Fibroblast of lung (primary cell): ENCODE data around the gene PNPT1. TPM values are rescaled to one million over a fixed set of nuclear protein-coding genes. Genes with fewer than 3 reads are reported as not detected.
"Not testable (repeated sequence)": the region's sequence is repeated elsewhere in the genome, so short reads cannot be mapped to it uniquely, and the experiment has no call there.

Experiments used
- DNase-seq, 2 donors: peaks; one replicate each; pipeline versions ENCODE4 v3.0.0 to v3.0.0-alpha.2; 2010; ENCODE audit warnings: low read depth in 2 of 2
- H2AFZ ChIP-seq: 2 replicates; pipeline ENCODE4 v1.5.1; 2012; ENCODE audit warnings: low read length, control low read depth, inconsistent platforms
- H3K27ac ChIP-seq: 2 replicates; pipeline ENCODE4 v1.5.1; 2011; ENCODE audit warnings: low read length, control low read depth; ENCODE audit not compliant: insufficient read depth
- H3K27me3 ChIP-seq: 2 replicates; pipeline ENCODE4 v1.5.1; 2011; ENCODE audit warnings: mild to moderate bottlenecking, low read length; ENCODE audit not compliant: control insufficient read depth, insufficient read depth
- H3K36me3 ChIP-seq: 2 replicates; pipeline ENCODE4 v1.5.1; 2011; ENCODE audit warnings: low read length; ENCODE audit not compliant: control insufficient read depth, insufficient read depth
- H3K4me1 ChIP-seq: 2 replicates; pipeline ENCODE4 v1.5.1; 2011; ENCODE audit warnings: low read length; ENCODE audit not compliant: control insufficient read depth, insufficient read depth; ENCODE audit errors: extremely low read depth
- H3K4me2 ChIP-seq: 2 replicates; pipeline ENCODE4 v1.5.1; 2011; ENCODE audit warnings: low read length, control low read depth; ENCODE audit not compliant: insufficient read depth; ENCODE audit errors: extremely low read depth
- H3K4me3 ChIP-seq, 4 experiments: fragments of 200-600 bp in 1 of 4; sonication (generic) in 1 of 4; replicated peaks in 1 of 4; 2 replicates each; pipeline ENCODE4 v1.5.1; 2011 to 2016; ENCODE audit warnings: low read length in 4 of 4, low read depth in 3 of 4, mild to moderate bottlenecking in 3 of 4, control low read depth in 2 of 4, inconsistent platforms in 1 of 4, mixed read lengths in 1 of 4; ENCODE audit not compliant: insufficient read depth in 1 of 4; ENCODE audit errors: control extremely low read depth in 1 of 4
- H3K79me2 ChIP-seq: 2 replicates; pipeline ENCODE4 v1.5.1; 2012; ENCODE audit warnings: mild to moderate bottlenecking, low read length, inconsistent platforms; ENCODE audit not compliant: control insufficient read depth, insufficient read depth
- H3K9ac ChIP-seq: 2 replicates; pipeline ENCODE4 v1.5.1; 2011; ENCODE audit warnings: mild to moderate bottlenecking, low read length, control low read depth; ENCODE audit not compliant: insufficient read depth
- H3K9me3 ChIP-seq: 2 replicates; pipeline ENCODE4 v1.5.1; 2012; ENCODE audit warnings: low read depth, low read length; ENCODE audit not compliant: control insufficient read depth, insufficient read depth
- H4K20me1 ChIP-seq: 2 replicates; pipeline ENCODE4 v1.5.1; 2011; ENCODE audit warnings: low read length; ENCODE audit not compliant: control insufficient read depth, insufficient read depth; ENCODE audit errors: extremely low read depth
- EZH2 ChIP-seq: IDR thresholded peaks from 2 replicates; pipeline ENCODE4 v1.5.1; 2012; ENCODE audit warnings: low read length, control low read depth, mild to moderate bottlenecking; ENCODE audit errors: missing control alignments
- polyA plus RNA-seq, 2 donors: library from polyadenylated mRNA; depleted of rRNA in 1 of 2; stranded (reverse) in 1 of 2; unstranded in 1 of 2; fragments of >200 nt; gene quantifications; 2 replicates each; pipeline ENCODE4 v1.2.1, GENCODE V29; 2011 to 2012; ENCODE audit warnings: missing spikeins in 1 of 2
- total RNA-seq: library from RNA; depleted of rRNA; stranded (reverse); fragments of >200 nt; gene quantifications from 2 replicates; pipeline ENCODE4 v1.2.1, GENCODE V29; 2014
- TF ChIP-seq, protein P1 (sequence below), 2 donors: IDR thresholded peaks in 1 of 2; conservative IDR thresholded peaks in 1 of 2; 1 replicate in 1 of 2; 2 replicates in 1 of 2; pipeline ENCODE4 v1.5.1; 2011 to 2012; ENCODE audit warnings: low read length in 2 of 2, control low read depth in 1 of 2, inconsistent platforms in 1 of 2, low read depth in 1 of 2, mild to moderate bottlenecking in 1 of 2

The PNPT1 gene
- total and polyA plus RNA-seq, 2 donors (not counting 1 experiment from before 2014, with no cell fraction given), result 13.1 to 14.2 TPM

DNA sequence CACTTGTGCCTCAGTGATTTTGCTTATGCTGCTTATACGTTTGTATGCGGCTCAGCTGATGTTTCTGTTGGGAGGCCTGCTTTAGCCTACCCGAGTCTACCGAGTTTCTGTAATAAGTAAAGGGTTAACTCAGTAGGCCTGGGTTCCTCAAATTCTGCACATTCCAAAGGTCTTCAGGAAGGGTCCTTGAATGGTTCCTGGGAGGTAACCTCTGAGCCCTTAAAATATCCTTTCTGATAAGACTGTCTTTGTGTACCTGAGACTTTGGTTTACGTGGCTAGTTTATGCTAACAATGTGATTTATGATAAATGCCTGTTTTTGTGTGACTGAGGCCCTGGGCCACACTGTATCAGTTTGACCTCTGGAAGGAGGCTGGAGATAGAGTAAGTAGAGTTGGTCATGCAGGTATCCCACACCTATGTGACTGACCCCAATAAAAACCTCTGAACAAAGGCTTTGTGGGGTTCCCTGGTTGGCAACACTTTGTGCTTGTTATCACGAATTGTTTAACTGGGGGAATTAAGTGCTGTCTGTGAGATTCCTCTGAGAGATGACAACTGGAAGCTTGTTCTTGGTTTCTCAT, 18.9 kb upstream of the PNPT1 start:
- H3K27me3 ChIP-seq, result no peaks in the 10 kb centered on the region
- no peaks in the 10 kb centered on the region for H4K20me1 ChIP-seq
- H3K4me3 ChIP-seq, result no peak overlapping the region
- no peak overlapping the region for H2AFZ ChIP-seq
- H3K36me3 ChIP-seq, result no peaks in the 10 kb centered on the region
- H3K9me3 ChIP-seq, result no peaks in the 10 kb centered on the region
- H3K27ac ChIP-seq, result no peak overlapping the region
- no peak for TF ChIP-seq EZH2
- TF ChIP-seq, protein P1, sequence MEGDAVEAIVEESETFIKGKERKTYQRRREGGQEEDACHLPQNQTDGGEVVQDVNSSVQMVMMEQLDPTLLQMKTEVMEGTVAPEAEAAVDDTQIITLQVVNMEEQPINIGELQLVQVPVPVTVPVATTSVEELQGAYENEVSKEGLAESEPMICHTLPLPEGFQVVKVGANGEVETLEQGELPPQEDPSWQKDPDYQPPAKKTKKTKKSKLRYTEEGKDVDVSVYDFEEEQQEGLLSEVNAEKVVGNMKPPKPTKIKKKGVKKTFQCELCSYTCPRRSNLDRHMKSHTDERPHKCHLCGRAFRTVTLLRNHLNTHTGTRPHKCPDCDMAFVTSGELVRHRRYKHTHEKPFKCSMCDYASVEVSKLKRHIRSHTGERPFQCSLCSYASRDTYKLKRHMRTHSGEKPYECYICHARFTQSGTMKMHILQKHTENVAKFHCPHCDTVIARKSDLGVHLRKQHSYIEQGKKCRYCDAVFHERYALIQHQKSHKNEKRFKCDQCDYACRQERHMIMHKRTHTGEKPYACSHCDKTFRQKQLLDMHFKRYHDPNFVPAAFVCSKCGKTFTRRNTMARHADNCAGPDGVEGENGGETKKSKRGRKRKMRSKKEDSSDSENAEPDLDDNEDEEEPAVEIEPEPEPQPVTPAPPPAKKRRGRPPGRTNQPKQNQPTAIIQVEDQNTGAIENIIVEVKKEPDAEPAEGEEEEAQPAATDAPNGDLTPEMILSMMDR (conservative IDR thresholded peaks at IDR 0.05 in 1 of 2, IDR thresholded peaks at IDR 0.05 in 1 of 2; ENCODE audit: low read depth in 1 of 2, low read length in 2 of 2), result no peak
- H3K79me2 ChIP-seq, result no peaks in the 10 kb centered on the region
- no peak overlapping the region for H3K4me2 ChIP-seq
- no peak overlapping the region for H3K9ac ChIP-seq
- DNase-seq, result no peak
- no peaks in the 10 kb centered on the region for H3K4me1 ChIP-seq

DNA sequence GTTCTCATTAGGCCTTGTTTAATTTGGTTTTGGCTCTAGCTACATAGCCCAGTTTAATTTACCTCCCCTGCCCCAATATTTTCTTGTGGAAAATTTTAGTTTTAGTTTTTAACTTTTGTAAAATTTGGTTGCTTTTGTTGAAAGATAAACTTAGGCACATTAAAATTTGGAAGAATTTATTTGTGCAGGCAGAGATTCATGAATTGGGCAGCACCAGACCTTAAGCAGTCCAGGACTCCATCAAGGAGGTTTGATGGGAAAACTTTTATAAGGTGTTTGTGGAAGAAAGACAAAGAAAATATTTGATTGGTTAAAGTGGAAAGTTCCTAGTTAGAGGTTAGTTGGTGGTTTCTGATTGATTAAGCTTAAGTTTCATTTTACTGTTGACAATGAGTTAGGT, 16.4 kb upstream of the PNPT1 start:
- no peaks in the 10 kb centered on the region for H3K27me3 ChIP-seq
- H3K4me2 ChIP-seq, result no peak overlapping the region
- H3K4me3 ChIP-seq, result no peak overlapping the region
- H3K79me2 ChIP-seq, result no peaks in the 10 kb centered on the region
- H3K9ac ChIP-seq, result no peak overlapping the region
- H2AFZ ChIP-seq, result no peak overlapping the region
- no peaks in the 10 kb centered on the region for H3K4me1 ChIP-seq
- no peak for DNase-seq
- H3K27ac ChIP-seq, result no peak overlapping the region
- H3K9me3 ChIP-seq, result no peaks in the 10 kb centered on the region
- H4K20me1 ChIP-seq, result no peaks in the 10 kb centered on the region
- no peaks in the 10 kb centered on the region for H3K36me3 ChIP-seq
- TF ChIP-seq, protein P1 (conservative IDR thresholded peaks at IDR 0.05 in 1 of 2, IDR thresholded peaks at IDR 0.05 in 1 of 2; ENCODE audit: low read depth in 1 of 2, low read length in 2 of 2), result no peak
- TF ChIP-seq EZH2, result no peak

DNA sequence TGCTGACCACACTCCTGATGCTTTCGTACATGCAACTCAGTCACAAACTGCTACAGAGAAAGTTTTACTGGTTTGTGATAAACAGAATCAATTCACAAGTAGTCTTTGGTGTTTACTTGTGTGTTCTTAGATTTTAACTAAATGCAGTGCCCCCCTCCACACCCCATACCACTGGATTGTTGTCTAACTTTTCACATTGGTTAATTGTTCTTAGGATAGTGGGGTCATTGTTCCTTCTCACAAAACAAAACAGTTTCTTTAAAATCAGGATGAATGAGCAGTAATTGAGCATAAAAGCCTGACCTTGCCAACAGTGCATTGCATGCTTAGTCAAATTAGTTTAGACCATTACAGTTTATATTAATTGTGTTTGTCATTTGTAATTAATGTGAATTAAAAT, 14.1 kb upstream of the PNPT1 start:
- H3K9me3 ChIP-seq, result no peaks in the 10 kb centered on the region
- no peak overlapping the region for H3K27ac ChIP-seq
- no peak overlapping the region for H3K4me2 ChIP-seq
- H2AFZ ChIP-seq, result no peak overlapping the region
- H3K4me3 ChIP-seq, result no peak overlapping the region
- no peaks in the 10 kb centered on the region for H3K4me1 ChIP-seq
- no peaks in the 10 kb centered on the region for H3K79me2 ChIP-seq
- TF ChIP-seq EZH2, result no peak
- TF ChIP-seq, protein P1 (conservative IDR thresholded peaks at IDR 0.05 in 1 of 2, IDR thresholded peaks at IDR 0.05 in 1 of 2; ENCODE audit: low read depth in 1 of 2, low read length in 2 of 2), result no peak
- no peak for DNase-seq
- no peaks in the 10 kb centered on the region for H3K27me3 ChIP-seq
- no peaks in the 10 kb centered on the region for H4K20me1 ChIP-seq
- no peak overlapping the region for H3K9ac ChIP-seq
- no peaks in the 10 kb centered on the region for H3K36me3 ChIP-seq

DNA sequence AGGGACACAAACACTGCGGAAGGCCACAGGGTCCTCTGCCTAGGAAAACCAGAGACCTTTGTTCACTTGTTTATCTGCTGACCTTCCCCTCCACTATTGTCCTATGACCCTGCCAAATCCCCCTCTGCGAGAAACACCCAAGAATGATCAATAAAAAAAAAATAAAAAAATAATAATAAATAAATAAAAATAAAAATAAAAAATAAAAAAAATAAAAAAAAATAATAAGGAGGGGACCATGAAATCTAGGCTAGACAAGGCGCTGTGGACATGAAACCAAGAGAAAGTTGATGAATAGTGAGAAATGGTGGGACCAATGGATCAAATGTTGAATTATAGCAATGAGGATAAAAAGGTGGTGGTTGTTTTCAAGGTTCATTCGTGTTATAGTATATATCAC, 12.6 kb upstream of the PNPT1 start:
- not testable (repeated sequence) for H3K4me3 ChIP-seq, H2AFZ ChIP-seq, DNase-seq

More for the DNA sequence above, 12.6 kb upstream of the PNPT1 start:
- not testable (repeated sequence) for H3K79me2 ChIP-seq, H3K36me3 ChIP-seq, H3K9ac ChIP-seq, H3K27me3 ChIP-seq, H3K4me1 ChIP-seq, H3K4me2 ChIP-seq, H3K27ac ChIP-seq, H3K9me3 ChIP-seq, H4K20me1 ChIP-seq
